Gastroesophageal sphincter (tissue), 4 donors: ENCODE data around the gene SETD7. TPM values are rescaled to one million over a fixed set of nuclear protein-coding genes. Genes with fewer than 3 reads are reported as not detected.
A peak's percentile ranks its signal among the peaks of the same experiment; 100 is the strongest.

Experiments used
- ATAC-seq: fragments of 150-250 bp; one replicate; pipeline ENCODE4 v1.9.1; 2016; ENCODE audit warnings: mild to moderate bottlenecking, moderate library complexity
- H3K27ac ChIP-seq, 4 donors: fragments of 200-600 bp; sonication (generic) in 3 of 4; 1 replicate in 3 of 4; 2 replicates in 1 of 4; pipeline ENCODE4 v1.5.1; 2016 to 2019
- H3K27me3 ChIP-seq: fragments of 200-600 bp; sonication (generic); one replicate; pipeline ENCODE4 v1.5.1; 2019
- H3K36me3 ChIP-seq, 2 donors: fragments of 200-600 bp; sonication (generic); one replicate each; pipeline ENCODE4 v1.5.1; 2019; ENCODE audit warnings: control low read depth in 1 of 2
- H3K4me1 ChIP-seq, 3 donors: fragments of 200-600 bp; sonication (generic); 1 replicate in 2 of 3; 2 replicates in 1 of 3; pipeline ENCODE4 v1.5.1; 2016 to 2019; ENCODE audit warnings: control low read depth in 2 of 3
- H3K4me3 ChIP-seq, 2 donors: fragments of 200-600 bp; sonication (generic); one replicate each; pipeline ENCODE4 v1.5.1; 2019; ENCODE audit warnings: mild to moderate bottlenecking in 1 of 2, moderate library complexity in 1 of 2
- H3K9me3 ChIP-seq, 3 donors: fragments of 200-600 bp; sonication (generic); one replicate each; pipeline ENCODE4 v1.5.1; 2017 to 2019; ENCODE audit warnings: control low read depth in 2 of 3
- EP300 ChIP-seq: sonication (generic); formaldehyde crosslinking; IDR thresholded peaks from one replicate; pipeline ENCODE4 v1.6.1; 2017; ENCODE audit warnings: antibody characterized with exemption, mild to moderate bottlenecking
- POLR2A ChIP-seq, 2 donors: fragments of 450-650 bp; IDR thresholded peaks; one replicate each; pipeline ENCODE4 v1.6.1; 2017; ENCODE audit warnings: antibody characterized with exemption in 2 of 2, mild to moderate bottlenecking in 2 of 2, moderate library complexity in 1 of 2
- POLR2AphosphoS5 ChIP-seq: sonication (generic); formaldehyde crosslinking; IDR thresholded peaks from one replicate; pipeline ENCODE4 v1.6.1; 2017; ENCODE audit warnings: antibody characterized with exemption
- WGBS, 2 donors: methylation state at CpG; one replicate each; pipeline ENCODE4 v1.1.5; 2018; ENCODE audit warnings: low coverage in 1 of 2; 5-methylcytosine and 5-hydroxymethylcytosine counted together
- total RNA-seq, 4 donors: library from RNA; depleted of rRNA; stranded (reverse); fragments of >200 nt; gene quantifications; one replicate each; pipeline ENCODE4 v1.1.0, GENCODE V29; 2016
- TF ChIP-seq, protein P1 (sequence below), 4 experiments: fragments of 200-600 bp in 2 of 4; fragments of 450-650 bp in 2 of 4; sonication (generic) in 1 of 4; IDR thresholded peaks; one replicate each; pipeline ENCODE4 v1.5.1; 2017 to 2019; ENCODE audit warnings: antibody characterized with exemption in 4 of 4, mild to moderate bottlenecking in 2 of 4, moderate library complexity in 2 of 4

Gene SETD7
- 10 to 100 TPM; 72.7 to 92.2 (median 88.3) TPM for total RNA-seq

DNA sequence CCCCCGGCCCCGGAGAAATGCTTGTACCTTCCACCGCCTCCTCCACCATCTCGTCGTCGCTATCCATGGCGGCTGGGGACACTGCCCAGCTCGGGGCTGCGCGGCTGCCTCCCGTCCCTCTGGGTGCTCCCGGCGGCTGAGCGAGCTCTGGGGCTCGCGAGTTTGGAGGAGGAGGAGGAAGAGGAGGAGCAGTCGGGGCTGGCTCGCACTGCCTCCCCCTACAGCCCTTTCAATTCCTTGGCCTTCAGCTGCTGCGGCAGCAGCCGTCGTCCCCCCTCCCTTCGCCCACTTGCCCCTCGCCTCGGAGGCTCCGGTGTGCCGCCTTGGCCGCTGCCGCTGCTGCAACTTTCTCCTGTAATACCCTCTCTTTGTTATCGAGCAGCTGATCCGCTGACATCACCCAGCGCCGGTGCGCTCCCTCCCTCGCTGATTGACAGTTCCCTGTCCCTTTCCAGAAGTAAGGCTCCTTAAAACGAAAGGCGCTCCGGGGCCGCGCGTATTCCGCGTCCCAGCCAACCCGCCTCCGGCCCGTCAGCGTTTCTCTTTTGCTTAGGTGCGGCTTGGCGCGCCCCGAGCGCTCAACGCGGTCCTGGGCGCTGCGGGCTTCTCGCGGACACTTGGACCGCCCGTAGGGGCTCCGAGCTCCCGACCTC is at the start of gene SETD7:
TSS of gene SETD7 (minus strand) at position 149 of the 653 bp plus-strand sequence. CDS start at position 67, 82 bp downstream.
- TF ChIP-seq POLR2A (IDR thresholded peaks at IDR 0.05), result peak; percentile 84 to 89
- TF ChIP-seq EP300, result no peak
- peak; percentile 87 for TF ChIP-seq POLR2AphosphoS5
- peak; percentile 75 for ATAC-seq
- Histone ChIP-seq H3K9me3 (no peaks in the 10 kb centered on the region), H3K4me1 (peaks cover 2 to 58% (median 17%) of the 10 kb centered on the region in 3 donors), H3K27ac (peak within 1 kb of the TSS; percentile 94 to 98 (median 97)), H3K27me3 (no peaks in the 10 kb centered on the region), H3K36me3 (no peaks in the 10 kb centered on the region), H3K4me3 (peak within 1 kb of the TSS; percentile 62 to 95)
- 0% methylated on average over 5 of the region's 61 CpGs; no CpG with 5 or more reads in 1 of the 2 donors for WGBS, 2 donors

DNA sequence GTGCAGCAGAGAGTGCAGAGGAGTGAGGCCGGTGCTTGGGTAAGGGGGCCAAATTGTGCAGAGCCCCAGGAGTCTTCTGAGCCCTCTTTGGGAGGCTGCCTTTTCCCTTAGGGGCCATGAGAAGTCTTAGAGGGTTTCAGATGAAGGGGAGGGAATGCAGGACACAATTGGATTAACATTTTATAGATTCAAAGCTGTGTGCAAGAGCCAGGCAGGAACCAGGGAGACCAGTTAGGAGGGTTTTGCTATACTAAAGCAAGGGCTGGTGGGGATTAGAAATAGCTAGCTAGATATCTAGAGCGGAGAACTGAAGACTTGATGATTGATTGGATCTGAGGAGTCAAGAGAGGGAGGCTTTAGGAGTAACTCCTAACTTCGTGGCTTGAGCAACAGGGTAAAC is 49.5 kb upstream of the SETD7 start:
- H3K27me3 ChIP-seq, result no peaks in the 10 kb centered on the region
- no peak for ATAC-seq
- no peaks in the 10 kb centered on the region for H3K9me3 ChIP-seq
- H3K36me3 ChIP-seq, result no peaks in the 10 kb centered on the region
- no peaks in the 10 kb centered on the region for H3K4me1 ChIP-seq
- no peak overlapping the region for H3K27ac ChIP-seq
- H3K4me3 ChIP-seq, result no peak overlapping the region
- WGBS, 2 donors, result 91 to 96% methylated on average over 3 of the region's 3 CpGs
- TF ChIP-seq POLR2AphosphoS5 (no peak), POLR2A (IDR thresholded peaks at IDR 0.05) (no peak), EP300 (no peak)
- TF ChIP-seq, protein P1, sequence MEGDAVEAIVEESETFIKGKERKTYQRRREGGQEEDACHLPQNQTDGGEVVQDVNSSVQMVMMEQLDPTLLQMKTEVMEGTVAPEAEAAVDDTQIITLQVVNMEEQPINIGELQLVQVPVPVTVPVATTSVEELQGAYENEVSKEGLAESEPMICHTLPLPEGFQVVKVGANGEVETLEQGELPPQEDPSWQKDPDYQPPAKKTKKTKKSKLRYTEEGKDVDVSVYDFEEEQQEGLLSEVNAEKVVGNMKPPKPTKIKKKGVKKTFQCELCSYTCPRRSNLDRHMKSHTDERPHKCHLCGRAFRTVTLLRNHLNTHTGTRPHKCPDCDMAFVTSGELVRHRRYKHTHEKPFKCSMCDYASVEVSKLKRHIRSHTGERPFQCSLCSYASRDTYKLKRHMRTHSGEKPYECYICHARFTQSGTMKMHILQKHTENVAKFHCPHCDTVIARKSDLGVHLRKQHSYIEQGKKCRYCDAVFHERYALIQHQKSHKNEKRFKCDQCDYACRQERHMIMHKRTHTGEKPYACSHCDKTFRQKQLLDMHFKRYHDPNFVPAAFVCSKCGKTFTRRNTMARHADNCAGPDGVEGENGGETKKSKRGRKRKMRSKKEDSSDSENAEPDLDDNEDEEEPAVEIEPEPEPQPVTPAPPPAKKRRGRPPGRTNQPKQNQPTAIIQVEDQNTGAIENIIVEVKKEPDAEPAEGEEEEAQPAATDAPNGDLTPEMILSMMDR (IDR thresholded peaks at IDR 0.05), result no peak

DNA sequence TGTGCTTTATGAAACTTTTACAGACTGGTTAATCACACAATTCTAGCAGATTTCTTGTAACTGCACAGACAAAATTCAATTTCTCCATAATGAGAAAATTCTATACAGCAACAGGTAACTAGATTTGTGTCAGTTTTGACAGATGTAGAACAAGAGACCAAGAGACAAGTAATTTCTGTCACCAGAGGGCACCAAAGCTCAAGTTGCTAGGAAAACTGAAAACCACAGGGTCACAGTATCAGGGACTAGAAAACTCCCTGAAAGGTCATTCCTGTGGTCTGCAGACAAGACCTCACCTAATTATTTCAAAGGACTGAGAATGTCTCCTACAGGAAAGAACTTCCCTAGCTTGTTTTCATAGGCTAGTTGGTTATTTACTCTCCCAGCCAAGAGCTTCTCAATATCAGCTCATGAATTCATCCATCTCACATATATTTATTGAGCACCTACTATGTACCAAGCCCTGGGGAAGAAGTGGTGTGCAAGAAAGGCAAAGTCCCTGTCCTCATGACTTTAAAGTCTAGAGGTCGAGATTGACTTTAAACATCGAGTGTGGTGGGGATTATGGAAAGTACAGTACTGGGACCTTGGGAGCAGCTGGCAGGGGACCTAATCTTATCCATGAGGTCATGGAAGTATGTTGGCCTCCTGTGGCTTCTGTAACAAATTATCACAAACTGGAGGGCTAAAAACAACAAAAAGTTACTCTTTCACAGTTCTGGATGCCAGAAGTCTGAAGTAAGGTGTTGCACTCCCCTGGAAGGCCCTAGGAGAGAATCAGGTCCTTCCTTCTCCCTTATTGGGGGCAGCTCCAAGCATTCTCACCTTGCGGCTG is 47.8 kb upstream of the SETD7 start:
- 64 to 69% methylated on average over 3 of the region's 3 CpGs for WGBS, 2 donors
- no peak for ATAC-seq

DNA sequence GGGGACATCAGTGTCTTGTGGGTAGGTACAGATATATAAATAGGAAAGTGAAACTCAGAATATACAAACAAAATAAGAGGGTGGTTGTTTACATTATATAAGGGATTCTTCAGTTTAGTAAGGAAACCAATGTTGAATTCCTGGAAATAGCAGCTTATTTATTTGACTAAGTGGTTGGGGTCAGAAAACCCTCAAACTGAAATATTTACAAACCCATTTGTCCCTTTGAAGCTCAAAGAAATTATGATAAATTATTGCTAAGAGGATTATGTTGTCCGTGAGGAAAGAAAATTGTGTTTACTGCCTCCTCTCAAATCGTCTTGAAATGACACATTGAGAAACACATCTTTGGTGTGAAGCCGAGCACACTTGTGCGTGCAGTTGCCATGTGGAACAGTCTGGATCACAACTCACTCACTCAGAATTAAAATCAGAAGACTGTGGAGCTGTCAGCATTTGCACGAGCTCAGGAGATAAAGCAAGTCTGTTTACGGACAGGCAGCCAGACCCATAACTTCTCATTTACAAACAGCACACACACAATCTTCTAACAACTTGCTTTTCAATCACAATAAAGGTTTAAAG is 46.8 kb upstream of the SETD7 start:
- Histone ChIP-seq H3K4me1 (no peaks in the 10 kb centered on the region), H3K36me3 (no peaks in the 10 kb centered on the region), H3K27ac (no peak overlapping the region), H3K4me3 (no peak overlapping the region), H3K27me3 (no peaks in the 10 kb centered on the region), H3K9me3 (no peaks in the 10 kb centered on the region)
- ATAC-seq, result no peak
- no peak for TF ChIP-seq POLR2AphosphoS5
- no peak for TF ChIP-seq EP300
- TF ChIP-seq, protein P1 (IDR thresholded peaks at IDR 0.05), result no peak
- TF ChIP-seq POLR2A (IDR thresholded peaks at IDR 0.05), result no peak
- WGBS, 2 donors, result 51 to 64% methylated on average over 6 of the region's 6 CpGs

More for the DNA sequence above, 47.8 kb upstream of the SETD7 start:
- Histone ChIP-seq H3K9me3 (no peaks in the 10 kb centered on the region), H3K27ac (no peak overlapping the region), H3K4me1 (no peaks in the 10 kb centered on the region), H3K36me3 (no peaks in the 10 kb centered on the region), H3K4me3 (no peak overlapping the region), H3K27me3 (no peaks in the 10 kb centered on the region)
- no peak for TF ChIP-seq POLR2AphosphoS5
- TF ChIP-seq, protein P1 (IDR thresholded peaks at IDR 0.05), result peak; percentile 38 to 72 (median 62)

DNA sequence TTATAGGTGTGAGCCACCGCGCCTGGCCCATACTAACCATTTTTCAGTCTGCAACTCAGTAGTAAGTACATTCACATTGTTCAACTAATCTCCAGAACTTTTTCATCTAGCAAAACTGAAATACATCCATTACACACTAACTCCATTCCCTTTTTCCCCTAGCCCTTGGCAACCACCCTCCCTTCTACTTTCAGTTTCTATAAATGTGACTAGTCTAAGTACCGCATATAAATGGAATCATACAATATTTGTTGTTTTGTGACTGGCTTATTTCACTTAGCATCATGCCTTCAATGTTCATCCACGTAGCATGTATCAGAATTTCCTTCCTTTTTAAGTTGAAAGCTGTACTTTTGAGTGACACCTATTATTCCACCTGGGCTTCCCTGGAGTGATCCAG is 44.6 kb upstream of the SETD7 start:
- Histone ChIP-seq H3K27me3 (no peaks in the 10 kb centered on the region), H3K36me3 (no peaks in the 10 kb centered on the region), H3K9me3 (no peaks in the 10 kb centered on the region), H3K4me3 (no peak overlapping the region), H3K4me1 (no peaks in the 10 kb centered on the region), H3K27ac (no peak overlapping the region)
- TF ChIP-seq POLR2AphosphoS5 (no peak), EP300 (no peak), POLR2A (IDR thresholded peaks at IDR 0.05) (no peak)
- TF ChIP-seq, protein P1 (IDR thresholded peaks at IDR 0.05), result no peak
- no peak for ATAC-seq
- 87 to 92% methylated on average over 2 to 4 of the region's 4 CpGs for WGBS, 2 donors
